Measurements from ENCODE around the gene SIAH2. TPM values are rescaled to one million over a fixed set of nuclear protein-coding genes. Genes with fewer than 3 reads are reported as not detected.

The SIAH2 gene
- total and polyA plus RNA-seq, 7 donors = 8.8 to 15.2 (median 12.8) TPM

DNA sequence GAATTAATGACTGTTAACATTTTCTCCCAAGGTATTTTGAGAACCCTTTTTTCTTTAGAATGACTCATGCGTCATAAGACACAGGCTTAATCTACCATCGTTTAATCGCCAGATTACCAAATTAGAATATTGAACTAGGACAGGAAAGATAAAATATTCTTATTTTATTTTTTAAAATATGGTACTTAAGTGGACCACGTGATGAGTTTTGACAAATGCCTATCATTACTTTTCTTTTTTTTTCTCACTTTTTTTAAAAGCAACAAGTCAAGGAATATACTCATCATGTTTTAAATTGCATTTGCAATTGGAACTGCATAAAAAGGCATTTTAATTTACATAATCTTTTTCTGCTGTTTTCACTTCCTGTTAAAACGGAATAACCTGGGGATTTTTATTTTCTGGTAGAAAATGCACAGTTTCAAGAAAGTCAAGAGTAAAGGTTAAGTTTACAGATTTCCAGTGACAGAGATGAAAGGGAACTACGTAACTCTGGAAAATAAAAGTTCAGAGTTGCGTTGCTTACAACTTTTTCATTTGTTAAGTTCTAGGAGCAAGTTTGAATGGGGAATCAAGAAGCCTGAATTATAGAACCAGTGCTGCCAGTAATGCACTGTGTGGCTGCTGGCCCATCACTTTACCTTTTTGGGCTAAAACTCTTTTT is 23.6 kb downstream of the SIAH2 start:
- ATAC-seq (no peak), DNase-seq (no peak)
- Histone ChIP-seq H3K4me1 (peaks cover 17% of the 10 kb centered on the region), H3K9me3 (no peaks in the 10 kb centered on the region), H3K36me3 (ENCODE audit: insufficient read depth in 1 of 2, low read depth in 1 of 2) (peaks cover 0 to 21% of the 10 kb centered on the region in 2 donors), H3K27me3 (ENCODE audit: insufficient read depth in 3 of 3, low read length in 2 of 3) (no peaks in the 10 kb centered on the region), H3K27ac (no peak overlapping the region), H3K4me3 (no peak overlapping the region)
- intact Hi-C loops (cut with DNase I) = no loop called here
- 81 to 83% (median 83%) methylated on average over 7 of the region's 7 CpGs for WGBS, 3 donors
- TF ChIP-seq, protein P1, sequence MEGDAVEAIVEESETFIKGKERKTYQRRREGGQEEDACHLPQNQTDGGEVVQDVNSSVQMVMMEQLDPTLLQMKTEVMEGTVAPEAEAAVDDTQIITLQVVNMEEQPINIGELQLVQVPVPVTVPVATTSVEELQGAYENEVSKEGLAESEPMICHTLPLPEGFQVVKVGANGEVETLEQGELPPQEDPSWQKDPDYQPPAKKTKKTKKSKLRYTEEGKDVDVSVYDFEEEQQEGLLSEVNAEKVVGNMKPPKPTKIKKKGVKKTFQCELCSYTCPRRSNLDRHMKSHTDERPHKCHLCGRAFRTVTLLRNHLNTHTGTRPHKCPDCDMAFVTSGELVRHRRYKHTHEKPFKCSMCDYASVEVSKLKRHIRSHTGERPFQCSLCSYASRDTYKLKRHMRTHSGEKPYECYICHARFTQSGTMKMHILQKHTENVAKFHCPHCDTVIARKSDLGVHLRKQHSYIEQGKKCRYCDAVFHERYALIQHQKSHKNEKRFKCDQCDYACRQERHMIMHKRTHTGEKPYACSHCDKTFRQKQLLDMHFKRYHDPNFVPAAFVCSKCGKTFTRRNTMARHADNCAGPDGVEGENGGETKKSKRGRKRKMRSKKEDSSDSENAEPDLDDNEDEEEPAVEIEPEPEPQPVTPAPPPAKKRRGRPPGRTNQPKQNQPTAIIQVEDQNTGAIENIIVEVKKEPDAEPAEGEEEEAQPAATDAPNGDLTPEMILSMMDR (IDR thresholded peaks at IDR 0.05) = no peak

DNA sequence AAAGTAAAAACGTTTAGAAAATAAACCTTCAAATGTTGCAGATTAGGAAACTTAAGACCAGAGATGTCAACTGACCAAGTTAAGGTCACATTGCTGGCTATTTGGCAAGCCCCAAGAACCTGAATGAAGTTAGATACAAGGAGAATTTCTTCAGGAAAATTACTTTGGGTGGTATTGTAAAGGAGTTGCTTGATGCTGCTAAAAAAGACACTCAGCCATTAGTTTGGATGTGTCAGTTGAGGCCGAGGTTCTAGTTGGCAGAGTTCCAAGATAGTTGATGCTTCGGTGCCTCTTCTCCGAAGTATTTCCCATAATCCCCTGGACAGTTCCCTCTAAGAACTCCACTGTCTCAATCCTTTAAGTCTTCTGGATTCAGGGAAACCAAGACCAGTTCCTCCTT is 24.3 kb downstream of the SIAH2 start:
- DNase-seq (no peak), ATAC-seq (no peak)
- no peak overlapping the region for H3K4me3 ChIP-seq
- peaks cover 15% of the 10 kb centered on the region for H3K4me1 ChIP-seq
- peaks cover 0 to 21% of the 10 kb centered on the region in 2 donors for H3K36me3 ChIP-seq (ENCODE audit: insufficient read depth in 1 of 2, low read depth in 1 of 2)
- H3K9me3 ChIP-seq = no peaks in the 10 kb centered on the region
- H3K27me3 ChIP-seq (ENCODE audit: insufficient read depth in 3 of 3, low read length in 2 of 3) = no peaks in the 10 kb centered on the region
- intact Hi-C loops (cut with DNase I) = no loop called here
- no peak overlapping the region for H3K27ac ChIP-seq
- 46 to 49% (median 47%) methylated on average over 4 of the region's 4 CpGs for WGBS, 3 donors
- TF ChIP-seq, protein P1 (IDR thresholded peaks at IDR 0.05) = no peak

DNA sequence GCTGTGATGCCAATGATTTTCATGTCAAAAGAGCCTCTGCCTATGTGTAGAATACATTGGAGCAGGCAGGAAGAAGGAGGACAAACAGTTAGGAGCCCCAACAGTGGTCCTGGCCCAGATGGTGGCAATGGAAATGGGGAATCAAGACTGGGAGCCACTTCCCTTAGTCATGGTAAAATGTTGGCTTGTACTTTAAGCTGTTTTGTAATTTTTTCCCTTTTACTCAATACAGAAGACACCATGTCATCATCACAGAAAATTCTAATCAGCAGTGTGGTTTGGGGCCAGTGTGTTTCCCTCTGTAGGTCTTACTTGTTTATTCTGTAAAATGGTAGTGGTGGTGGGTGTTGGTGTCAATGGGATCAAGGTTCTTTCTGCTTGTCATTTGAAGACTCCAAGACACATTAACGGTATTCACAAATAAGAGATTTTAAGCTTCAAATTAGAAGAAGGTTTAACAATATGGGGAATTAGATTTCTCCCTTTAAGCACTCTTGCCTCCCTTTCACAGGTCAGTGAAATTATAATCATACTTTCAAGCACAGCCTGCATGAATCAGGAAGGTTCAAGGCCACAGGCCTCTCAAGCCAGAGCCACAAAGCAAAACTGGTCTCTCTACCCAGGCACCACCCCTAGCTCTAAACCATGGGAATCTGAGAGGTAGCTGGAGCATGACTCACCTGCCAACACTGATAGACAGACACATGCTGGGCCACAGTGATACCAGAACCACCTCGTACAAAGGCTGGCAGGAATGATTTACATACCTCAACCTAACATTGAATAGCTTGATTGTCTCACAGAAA is 24.9 kb downstream of the SIAH2 start:
- DNase-seq (no peak), ATAC-seq (peak; percentile 38 to 77 (median 55))
- Histone ChIP-seq H3K27me3 (ENCODE audit: insufficient read depth in 3 of 3, low read length in 2 of 3) (no peaks in the 10 kb centered on the region), H3K4me3 (no peak overlapping the region), H3K27ac (no peak overlapping the region), H3K36me3 (ENCODE audit: insufficient read depth in 1 of 2, low read depth in 1 of 2) (peaks cover 0 to 21% of the 10 kb centered on the region in 2 donors), H3K9me3 (no peaks in the 10 kb centered on the region), H3K4me1 (peaks cover 10% of the 10 kb centered on the region)
- TF ChIP-seq, protein P1 (IDR thresholded peaks at IDR 0.05) = no peak
- 76 to 89% (median 84%) methylated on average over 2 of the region's 2 CpGs for WGBS, 3 donors
- intact Hi-C loops (cut with DNase I) = no loop called here

DNA sequence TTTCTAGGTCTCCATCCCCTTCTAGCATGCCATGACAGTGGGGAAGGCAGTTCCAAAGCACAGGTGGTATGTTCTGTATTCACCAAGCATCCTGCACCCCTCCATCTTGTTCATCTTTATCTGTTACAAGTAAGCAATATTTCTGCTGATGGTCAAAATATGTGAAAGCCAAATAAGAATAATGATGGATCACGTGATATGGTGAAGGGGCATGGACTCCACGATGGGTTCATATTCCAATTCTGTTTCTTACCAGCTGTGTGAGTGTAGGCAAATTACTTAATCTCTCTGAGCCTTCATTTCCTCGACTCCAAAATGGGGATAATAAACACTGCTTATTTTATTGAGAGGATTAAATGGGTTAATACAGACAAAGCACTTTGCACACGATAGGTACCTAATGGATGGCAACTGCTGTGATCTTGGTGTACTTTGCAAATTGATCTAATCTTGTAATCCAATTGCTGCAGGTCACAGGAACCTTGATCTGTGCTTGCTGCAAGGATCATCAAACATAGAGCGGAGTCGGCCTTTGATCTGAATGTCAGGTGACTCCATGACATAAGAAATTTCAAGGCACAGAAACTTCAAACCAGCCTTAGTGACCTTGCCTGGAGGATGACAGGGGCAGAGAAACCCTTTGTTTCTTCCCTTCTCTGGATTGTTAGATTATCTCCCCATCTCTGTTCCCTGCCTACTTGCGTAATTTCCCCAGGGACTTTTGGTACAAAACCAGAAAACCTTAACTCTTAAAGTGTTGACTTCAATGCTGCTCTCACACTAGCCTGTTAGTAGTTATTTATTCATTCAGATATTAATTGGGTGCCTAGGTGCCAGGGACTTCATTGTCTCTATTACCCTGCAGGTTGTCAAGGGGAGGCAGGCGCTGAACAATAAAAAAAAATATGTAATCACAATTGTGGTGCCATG is 25.8 kb downstream of the SIAH2 start:
- Histone ChIP-seq H3K4me1 (peaks cover 10% of the 10 kb centered on the region), H3K9me3 (no peaks in the 10 kb centered on the region), H3K27ac (no peak overlapping the region), H3K36me3 (ENCODE audit: insufficient read depth in 1 of 2, low read depth in 1 of 2) (peaks cover 0 to 17% of the 10 kb centered on the region in 2 donors), H3K27me3 (ENCODE audit: insufficient read depth in 3 of 3, low read length in 2 of 3) (no peaks in the 10 kb centered on the region), H3K4me3 (no peak overlapping the region)
- intact Hi-C loops (cut with DNase I) = no loop called here
- DNase-seq = no peak
- WGBS, 3 donors = 66 to 74% (median 68%) methylated on average over 8 of the region's 8 CpGs
- peak in 1 of 4 donors; percentile 55 for ATAC-seq
- TF ChIP-seq, protein P1 (IDR thresholded peaks at IDR 0.05) = no peak

Measured in psoas muscle (tissue), 8 donors.